Measurements from ENCODE around the gene PDS5A.
"Not testable (repeated sequence)": the region's sequence is repeated elsewhere in the genome, so short reads cannot be mapped to it uniquely, and the experiment has no call there.

The PDS5A gene

DNA sequence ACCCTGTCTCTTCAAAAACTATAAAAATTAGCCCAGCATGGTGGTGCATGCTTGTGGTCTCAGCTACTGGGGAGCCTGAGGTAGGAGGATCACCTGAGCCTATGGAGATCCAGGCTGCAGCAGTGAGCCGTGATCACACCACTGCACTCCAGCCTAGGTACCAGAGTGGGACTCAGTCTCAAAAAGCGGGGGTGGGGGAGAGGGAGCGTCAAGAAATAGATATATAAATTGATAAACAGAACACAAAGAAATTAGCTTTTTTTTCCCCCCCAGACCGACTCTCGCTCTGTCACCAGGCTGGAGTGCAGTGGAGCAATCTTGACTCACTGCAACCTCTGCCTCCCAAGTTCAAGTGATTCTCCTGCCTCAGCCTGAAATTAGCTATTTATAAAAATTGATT lies 14.1 kb downstream of the PDS5A start:
- no peak for DNase-seq

DNA sequence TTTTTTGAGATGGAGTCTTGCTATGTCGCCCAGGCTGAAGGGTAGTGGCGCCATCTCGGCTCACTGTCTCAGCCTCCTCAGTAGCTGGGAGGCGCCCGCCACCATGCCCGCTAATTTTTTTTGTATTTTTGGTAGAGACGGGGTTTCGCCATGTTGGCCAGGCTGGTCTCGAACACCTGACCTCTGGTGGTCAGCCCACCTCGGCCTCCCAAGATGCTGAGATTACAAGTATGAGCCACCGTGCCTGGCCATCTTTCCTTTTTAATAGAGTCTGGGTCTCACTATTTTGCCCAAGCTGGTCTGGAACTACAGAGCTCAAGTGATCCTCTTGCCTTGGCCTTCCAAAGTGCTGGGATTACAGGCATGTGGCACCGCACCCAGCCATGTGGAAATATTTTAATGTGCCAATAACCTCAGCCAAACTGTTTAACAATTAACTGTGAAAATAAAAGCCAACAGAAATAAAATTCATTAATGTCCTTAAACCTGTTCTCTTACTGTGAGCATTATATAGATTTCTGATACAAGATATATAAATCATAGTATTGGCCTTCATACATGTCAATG lies 16.3 kb downstream of the PDS5A start:
- no peak for DNase-seq

DNA sequence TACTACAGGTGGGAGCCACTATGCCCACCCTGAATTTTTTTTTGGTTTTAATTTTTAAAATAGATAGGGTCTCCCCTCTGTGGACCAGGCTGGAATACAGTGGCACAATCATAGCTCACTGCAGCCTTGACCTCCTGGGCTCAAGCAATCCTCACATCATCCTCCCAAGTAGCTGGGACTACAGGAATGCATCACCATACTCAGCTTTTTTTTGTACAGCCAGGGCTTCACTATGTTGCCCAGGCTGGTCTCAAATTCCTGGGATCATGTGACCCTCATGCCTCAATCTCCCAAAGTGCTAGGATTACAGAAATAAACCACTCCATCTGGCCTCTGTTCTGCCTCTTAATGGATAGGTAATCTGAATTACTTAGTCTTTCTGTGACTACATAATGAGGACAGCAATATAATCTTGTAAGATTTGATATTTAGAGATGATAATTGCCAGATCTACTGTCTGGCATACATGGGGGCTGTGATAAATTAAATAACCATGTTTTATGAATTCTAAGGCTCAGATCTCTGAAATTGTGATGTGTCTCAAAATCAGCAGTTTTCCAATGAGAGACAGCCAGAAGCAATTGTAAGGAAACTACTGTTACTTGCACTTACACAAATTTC lies 26.7 kb downstream of the PDS5A start:
- DNase-seq = no peak

DNA sequence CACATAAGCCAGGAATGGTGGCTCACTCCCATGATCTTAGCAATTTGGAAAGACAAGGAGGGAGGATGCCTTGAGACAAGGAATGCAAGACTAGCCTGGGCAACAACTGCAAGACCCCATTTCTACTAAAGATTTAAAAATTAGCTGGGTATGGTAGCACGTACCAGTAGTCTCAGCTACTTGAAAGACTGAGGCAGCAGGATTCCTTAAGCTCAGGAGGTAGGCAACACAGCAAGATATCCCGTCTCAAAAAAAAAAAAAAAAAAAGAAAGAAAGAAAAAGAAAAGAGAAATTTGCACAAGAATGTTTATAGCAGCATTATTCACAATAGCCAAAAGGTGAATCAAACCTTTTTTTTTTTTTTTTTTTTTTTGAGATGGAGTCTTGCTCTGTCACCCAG lies 29.7 kb downstream of the PDS5A start:
- DNase-seq = no peak

DNA sequence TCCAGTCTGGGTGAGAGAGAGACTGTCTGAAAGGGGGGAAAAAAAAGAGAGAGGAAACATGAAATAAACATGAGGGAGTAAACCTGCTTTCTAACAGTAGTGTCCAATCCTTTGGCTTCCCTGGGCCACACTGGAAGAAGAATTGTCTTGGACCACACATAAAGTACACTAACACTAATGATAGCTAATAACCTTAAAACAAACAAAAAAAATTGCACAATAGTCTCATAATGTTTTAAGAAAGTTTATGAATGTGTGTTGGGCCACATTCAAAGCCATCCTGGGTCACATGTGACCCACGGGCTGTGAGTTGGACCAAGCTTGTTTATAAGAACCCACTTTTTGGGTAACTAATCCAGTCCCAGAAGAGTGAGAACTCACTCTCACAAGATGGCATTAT lies 30.3 kb downstream of the PDS5A start:
- no peak for DNase-seq

DNA sequence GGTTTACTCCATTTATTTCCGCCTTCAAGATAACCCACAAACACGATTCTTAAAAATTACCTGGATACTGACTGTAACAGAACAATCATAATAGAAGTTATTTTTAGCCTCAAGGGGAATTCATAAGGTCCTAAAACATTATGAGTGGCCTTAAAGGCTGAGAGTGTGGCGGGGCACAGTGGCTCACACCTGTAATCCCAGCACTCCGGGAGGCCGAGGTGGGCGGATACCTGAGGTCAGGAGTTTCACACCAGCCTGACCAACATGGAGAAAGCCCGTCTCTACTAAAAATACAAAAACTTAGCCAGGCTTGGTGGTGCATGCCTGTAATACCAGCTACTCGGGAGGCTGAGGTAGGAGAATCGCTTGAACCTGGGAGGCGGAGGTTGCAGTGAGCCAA lies 33.5 kb downstream of the PDS5A start:
- DNase-seq = not testable (repeated sequence)

DNA sequence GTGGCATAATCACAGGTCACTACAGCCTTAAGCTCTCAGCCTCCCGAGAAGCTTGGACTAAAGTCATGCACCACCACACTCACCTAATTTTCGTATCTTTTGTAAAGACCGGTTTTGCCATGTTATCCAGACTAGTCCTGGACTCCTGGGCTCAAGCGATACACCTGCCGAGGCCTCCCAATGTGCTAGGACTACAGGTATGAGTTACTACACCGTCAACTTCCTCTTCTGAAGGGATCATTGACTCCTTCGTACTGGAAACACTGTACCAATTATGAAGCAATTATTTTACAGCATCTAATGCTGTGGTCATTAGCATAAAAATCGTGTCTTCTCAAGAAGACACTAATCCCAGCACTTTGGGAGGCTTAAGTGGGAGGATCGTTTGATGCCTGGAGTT lies 35.2 kb downstream of the PDS5A start:
- no peak for DNase-seq

DNA sequence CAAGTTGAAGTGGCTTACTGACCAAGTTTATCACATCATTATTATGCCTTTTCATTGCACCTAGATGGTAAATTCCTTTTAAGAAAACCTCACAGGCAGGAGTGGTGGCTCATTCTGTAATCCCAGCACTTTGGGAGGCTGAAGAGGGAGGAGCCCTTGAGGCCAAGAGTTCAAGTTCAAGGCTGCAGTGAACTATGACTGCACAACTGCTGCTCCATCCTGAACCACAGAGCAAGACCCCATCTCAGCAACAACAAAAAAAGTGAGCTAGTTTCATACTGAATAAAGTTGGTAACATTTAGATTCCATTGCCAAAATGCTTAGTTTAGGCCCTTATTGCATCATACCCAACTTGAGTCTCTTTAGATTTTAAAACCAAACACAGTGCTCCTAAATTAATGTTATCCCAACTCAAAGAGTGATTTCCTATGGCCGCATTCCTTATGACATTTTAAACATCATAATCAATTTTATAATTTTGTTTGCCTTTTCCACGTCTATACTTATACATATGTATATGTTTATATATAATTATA lies 36.0 kb downstream of the PDS5A start:
- no peak for DNase-seq

DNA sequence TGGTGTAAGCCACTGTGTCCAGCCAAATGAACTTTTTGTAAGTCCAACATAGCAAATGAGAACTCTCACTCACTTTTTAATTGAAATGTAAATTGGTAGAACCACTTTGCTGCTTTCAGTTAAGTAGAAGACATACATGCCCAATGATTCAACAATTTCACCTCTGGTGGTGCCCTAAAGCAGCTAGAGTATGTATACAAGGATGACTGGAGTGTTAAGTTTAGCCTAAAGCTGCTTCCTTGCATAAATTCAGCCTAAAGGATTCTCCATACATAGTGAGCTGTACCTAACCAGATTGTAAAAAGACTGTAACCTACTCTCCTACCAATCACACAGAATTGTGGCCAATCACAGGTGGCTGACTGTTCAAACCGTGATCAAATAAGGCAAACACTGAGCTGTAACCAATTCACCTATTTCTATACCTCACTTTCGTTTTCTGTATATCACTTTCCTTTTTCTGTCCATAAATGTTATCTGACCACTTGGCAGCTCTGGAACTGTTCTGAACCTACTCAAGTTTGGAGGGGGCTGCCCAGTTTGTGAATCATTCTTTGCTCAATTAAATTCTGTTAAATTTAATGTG lies 39.9 kb downstream of the PDS5A start:
- no peak for DNase-seq

DNA sequence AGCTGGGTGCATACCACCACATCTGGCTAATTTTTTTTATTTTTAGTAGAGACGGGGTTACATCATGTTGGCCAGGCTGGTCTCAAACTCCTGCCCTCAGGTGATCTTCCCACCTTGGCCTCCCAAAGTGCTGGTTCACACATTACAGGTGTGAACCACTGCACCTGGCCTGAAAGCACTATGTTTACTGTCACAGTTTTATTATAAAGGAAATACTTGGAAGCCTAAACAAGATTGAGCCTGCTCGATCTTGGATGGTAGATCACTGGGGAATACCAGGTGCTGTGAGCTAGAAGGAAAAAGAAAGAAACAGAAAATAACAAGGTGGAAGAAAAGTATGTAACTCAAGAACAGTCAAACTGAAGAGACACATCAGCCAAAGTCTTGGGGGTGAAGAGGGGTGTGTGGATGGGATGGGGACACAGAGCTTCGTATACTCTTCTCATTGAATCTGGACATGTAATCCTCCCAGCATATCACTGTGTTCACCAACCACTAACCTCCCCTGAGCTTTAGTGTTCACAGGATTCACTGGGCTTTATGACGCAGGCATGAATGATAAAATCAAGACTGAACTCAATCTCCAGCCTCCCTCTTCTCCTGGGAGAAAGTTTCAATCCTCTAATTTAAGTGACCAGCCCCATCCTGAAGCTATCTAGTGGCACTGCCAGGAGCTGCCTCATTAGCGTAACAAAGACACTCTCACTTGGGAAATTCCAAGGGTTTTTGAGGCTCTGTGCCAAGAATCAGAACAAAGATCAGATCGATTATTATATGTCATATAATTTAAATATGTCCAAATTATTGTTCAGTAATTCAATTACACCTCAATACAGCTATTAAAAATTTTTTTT lies 40.9 kb downstream of the PDS5A start:
- no peak for DNase-seq

DNA sequence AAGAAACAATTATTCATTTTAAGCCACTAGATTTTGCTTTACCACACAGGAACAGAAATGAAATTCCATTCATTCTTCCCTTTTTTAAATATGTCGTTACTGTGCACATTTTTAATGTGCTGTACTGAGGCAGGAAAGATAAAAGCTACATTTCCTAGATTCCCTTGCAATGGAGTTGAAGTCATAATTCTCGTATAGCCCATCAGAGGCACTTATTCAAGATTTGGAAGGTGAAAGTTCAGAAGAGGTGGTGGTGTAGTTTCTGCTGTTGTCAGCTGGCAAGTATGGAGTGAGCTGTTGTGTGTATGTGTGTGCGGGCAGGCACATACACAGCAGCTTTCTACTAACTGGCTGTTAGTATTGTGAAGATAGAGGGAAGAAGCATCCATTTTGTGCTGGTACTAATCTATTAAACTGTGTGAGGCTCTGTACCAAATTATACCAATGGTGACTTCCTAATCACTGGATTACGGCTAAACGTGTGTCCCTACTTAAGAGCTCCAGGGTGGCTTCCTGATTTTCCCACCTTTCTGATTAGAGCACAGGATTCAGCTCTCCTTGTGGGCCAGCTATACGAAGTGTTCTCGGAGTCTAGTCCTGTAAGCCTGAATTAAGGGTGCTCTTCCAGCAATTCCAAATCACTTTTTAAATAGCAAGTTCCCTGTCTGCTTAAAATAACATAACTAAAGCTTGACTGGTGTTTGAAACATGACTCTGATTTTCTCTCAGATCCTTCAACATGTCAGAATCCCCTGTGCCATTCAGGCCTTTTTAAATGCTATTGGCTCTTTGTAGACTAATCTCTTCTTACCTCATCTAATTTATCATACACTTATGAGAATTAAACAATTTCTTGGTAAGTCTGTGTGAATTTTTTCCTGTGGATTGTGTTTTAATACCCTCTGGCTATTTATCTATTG lies 43.8 kb downstream of the PDS5A start:
- DNase-seq = no peak

DNA sequence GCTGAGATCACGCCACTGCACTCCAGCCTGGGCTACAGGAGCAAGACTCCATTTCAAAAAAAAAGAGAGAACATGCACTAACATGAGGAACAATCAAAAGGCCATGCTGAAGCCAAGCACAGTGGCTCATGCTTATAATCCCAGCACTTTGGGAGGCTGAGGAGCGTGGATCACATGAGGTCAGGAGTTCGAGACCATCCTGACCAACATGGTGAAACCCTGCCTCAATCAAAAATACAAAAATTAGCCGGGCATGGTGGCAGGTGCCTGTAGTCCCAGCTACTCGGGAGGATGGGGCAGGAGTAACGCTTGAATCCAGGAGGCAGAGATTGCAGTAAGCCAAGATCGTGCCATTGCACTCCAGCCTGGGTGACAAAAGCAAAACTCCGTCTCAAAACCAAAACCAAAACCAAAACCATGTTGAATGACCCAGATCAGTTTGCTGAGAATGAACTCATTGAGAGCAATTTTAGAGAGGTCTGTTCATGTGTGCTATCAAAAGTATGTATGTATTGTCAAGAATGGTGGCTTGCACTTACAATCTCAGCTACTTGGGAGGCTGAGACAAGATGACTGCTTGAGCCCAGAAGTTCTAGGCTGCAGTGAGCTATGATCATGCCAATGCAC lies 44.8 kb downstream of the PDS5A start:
- DNase-seq = peak; percentile 7

DNA sequence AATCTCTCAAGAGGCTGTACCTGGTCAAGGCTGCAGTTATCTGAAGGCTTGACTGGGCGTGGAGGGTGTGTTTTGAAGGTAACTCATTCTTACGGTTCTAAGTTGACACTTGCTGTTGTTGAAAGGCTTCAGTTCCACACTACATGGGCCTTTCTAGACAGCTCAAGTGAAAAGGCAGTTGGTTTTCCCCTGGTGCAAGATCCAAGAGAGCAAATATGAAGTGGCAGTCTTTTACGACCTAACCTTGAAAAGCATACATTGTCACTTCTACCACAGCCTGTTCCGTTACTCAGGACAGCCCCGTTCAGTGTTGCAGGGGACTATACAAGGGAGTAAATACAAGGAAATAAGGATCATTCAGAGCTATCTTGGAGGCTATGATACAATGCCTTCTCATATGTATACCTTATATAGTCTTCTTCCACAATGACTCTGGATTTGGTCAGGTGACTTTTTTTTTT lies 46.2 kb downstream of the PDS5A start:
- DNase-seq = peak; percentile 5

DNA sequence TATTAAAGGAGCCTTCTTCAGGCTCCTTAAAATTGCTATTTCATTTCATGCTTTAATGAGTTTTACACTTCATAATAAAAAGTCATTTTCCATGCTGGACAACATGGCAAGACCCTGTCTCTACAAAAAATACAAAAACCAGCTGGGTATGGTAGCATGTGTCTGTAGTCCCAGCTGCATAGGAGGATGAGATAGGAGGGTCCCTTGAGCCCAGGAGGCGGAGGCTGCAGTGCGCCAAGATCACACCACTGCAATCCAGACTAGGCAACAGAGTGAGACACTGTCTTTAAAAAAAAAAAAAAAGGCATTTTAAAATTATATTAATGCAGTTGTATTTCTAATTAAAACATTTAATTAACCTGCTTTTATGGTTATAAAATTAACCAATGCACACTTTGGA lies 49.2 kb downstream of the PDS5A start:
- DNase-seq = no peak

DNA sequence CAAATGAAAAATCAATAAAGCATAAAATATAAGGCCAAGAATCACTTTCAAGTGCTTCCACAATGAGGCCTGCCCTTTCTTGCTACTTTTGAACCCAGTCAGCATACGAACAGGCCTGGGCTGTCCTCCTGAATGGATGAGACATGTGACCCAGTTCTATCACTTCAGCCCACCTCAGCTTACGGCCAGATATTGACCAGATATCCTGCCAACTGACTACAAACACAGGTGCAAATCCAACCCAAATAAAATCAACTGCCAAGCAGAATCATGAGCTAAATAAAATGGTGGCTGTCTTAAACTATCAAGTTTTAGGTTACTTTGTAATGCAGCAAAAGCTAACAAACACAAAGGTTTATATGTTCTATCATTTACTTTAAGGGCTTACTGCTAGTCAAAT lies 53.7 kb downstream of the PDS5A start:
- no peak for DNase-seq

DNA sequence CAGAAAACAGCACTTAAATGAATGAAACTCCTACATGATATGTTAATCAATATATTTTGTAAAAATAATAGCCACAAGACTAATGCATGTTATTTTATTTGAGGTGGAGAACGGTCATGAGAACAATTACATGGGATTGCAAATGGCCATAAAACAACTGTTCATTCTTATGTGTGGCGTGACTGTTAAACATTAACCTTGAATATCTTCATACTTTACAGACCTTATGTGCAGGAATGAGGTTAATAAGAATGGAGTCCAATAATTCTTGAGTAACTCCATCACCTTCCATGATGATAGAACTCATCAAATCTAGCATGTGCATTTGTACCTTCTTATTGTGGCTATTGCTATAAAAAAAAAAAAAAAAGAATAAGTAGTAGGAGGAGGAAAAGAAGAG lies 55.3 kb downstream of the PDS5A start:
- DNase-seq = no peak

DNA sequence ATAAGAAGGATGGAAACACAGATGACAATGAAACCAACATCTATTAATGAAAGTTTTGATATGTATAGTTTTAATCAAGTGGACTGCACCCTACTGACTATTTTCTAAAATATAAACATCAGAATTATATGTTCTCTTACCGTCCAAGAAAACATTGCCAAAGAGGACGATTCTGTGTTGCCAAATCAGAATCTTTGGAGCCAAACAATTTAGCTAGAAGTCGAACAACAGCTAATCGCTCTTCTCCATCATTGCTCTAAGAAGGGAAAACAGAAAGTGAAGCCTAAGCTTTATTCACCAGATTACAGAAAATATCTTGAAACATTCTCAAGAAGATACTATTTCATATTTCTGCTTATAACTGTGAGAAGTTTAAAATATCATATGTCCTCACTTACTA lies 64.2 kb downstream of the PDS5A start:
- DNase-seq = no peak

DNA sequence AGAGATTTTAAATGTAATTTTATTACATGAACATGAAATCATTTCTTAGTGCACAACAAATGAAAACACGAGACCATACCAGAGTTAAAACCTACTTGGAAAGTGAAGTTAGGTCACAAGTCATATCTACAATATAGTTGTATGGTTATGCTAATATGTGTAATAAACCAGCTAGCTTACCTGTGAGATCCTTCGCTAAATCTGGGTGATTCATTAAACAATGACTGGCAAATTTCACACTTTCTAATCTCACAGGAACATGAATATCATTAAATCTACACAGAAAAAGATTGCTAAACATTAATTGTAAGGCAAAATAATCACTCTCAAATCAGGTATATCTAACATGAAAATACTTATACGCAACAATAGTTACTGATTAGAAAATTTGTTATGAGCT lies 67.6 kb downstream of the PDS5A start:
- DNase-seq = no peak

DNA sequence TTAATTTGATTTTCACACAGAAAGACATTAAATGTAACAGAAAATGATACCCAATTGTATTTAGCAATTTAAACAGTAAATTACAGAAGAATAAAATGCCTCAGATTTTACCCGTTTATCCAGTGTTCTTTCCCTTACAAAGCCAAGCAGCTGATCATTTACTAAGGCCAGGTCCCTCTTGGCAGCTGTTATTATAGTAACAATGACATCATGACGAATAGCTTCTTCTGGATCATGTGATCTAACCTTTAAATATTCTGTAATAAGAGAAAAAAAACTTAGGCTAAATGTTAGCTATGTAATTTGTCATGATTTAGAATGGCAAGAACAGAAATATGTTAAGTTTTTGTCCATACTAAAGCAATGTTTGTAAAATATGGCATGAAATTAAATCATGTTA lies 69.4 kb downstream of the PDS5A start:
- DNase-seq = no peak

DNA sequence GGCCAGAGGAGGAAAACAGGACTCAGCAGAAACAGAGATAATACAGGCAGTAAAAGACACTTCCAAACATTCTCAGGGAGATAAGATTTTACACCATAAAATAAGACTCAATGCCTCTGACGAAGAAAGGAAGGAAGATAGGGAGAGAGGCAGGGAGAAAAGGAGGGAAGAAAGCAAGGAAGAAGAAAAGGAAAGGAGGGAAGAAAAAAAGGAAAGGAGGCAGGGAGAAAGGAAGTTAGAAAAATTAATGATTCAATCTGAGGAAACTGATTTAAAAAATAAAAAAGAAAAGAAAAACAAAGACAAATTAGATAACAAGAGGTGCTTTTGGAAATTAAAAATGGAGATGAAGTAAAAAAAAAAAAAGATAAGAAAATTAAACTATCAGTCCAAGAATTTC lies 72.1 kb downstream of the PDS5A start:
- DNase-seq = no peak

DNA sequence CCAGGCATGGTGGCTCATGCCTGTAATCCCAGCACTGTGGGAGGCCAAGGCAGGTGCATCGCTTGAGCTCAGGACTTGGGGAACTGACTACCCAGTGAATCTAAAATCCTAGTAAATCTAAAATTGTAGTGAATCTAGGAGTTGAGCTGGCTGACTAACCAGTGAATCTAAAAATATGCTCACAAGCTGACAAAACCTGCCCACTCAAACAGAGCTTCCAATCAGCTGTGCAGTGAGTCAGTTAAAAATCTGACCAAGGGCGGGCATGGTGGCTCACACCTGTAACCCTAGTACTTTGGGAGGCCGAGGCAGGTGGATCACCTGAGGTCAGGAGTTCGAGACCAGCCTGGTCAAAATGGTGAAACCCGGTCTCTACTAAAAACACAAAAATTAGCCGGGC lies 72.7 kb downstream of the PDS5A start:
- DNase-seq = not testable (repeated sequence)

DNA sequence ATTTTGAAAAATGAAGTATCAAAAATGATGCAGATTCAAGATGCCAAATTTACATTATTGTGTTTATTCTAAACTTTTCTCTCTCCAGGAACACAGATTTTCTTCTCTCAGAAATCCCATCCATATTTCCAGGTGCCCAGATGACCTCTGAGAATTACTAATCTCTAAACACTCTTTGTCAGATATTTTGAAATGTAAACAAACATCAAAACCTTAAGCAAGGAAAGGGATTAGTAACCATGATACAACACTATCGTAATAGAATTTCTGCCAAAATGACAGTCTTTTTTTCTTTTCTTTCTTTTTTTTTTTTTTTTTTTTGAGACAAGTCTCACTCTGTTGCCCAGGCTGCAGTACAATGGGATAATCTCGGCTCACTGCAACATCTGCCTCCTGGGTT lies 76.7 kb downstream of the PDS5A start:
- DNase-seq = no peak
